GM21723 (cell line): Measurements from ENCODE around the gene CLEC2L.

Experiments
- ATAC-seq: cut with Tn5 transposase; IDR thresholded peaks from one replicate; pipeline ENCODE4 v1.9.1; 2021; ENCODE audit warnings: mild to moderate bottlenecking, moderate library complexity; ENCODE audit not compliant: unreplicated experiment

Gene CLEC2L

DNA sequence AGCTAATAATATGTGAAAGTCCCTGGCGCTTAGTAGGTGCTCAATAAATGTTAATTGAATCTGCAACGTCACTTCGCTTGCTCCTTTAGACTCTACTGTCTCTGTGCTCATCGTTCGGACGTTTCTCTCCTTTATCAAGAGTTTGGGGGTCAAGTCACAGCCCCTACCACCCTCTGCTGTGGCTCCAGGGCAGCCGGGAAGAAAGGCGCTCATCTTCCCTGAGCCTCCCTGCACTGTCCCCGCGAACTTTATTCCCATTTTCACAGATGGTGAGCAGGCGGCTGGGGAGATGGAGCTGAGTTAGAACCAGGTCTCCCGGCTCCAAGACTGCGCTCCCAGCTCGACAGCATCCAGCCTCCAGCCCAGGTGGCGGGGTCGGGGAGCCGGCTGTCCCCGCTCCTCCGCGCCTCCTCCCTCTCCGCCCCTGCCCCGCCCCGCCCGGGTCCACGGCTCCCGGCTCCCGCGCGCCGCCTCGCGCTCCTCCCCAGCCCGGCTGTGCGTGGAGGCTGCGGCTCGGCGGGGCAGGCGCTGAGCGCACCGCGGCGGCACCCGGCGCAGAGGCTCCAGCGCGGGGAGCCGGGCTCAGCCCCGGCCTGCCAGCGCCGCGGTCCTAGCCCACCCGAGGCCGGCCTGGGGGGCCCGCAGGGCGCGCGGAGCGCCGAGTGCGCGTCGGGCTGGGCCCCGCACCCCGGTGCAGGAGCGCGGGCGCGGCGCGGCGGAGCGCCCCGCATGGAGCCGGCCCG lies at the start of gene CLEC2L:
Gene CLEC2L (plus strand): TSS at position 487 of the 743 bp plus-strand sequence. CDS start 243 bp downstream, at position 730.
- ATAC-seq = no peak

DNA sequence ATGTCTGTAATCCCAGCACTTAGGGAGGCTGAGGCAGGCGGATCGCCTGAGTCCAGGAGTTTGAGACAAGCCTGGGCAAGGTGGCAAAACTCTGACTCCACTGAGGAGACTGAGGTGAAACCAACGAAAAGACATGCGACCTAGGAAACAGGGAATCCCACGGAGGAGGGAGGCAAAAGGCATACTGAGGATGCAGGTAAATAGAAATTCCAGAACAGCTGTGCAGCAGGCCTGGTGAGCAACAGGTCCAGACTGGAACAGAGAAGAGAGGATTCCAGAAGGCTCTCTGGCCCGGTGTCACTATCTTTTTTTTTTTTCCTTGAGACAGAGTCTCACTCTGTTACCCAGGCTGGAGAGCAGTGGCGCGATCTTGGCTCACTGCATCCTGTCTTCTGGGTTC lies 47.3 kb upstream of the CLEC2L start:
- ATAC-seq = no peak

DNA sequence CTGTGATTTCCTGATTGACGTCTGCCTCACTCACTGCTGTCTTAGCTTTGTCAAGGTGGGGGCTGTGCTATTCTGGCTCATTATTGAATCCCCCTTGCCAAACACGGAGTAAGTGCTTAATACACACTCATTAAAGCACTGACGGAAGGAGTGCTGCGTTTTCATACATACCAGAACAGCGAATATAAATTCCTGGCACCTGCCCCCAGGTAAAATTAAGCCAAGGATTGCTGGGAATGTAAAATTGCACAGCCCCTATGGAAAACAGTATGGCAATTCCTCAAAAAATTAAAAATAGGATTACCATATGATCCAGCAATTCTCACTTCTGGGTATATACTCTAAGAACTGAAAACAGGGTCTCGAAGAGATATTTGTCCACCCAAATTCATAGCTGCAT lies 46.6 kb upstream of the CLEC2L start:
- no peak for ATAC-seq

DNA sequence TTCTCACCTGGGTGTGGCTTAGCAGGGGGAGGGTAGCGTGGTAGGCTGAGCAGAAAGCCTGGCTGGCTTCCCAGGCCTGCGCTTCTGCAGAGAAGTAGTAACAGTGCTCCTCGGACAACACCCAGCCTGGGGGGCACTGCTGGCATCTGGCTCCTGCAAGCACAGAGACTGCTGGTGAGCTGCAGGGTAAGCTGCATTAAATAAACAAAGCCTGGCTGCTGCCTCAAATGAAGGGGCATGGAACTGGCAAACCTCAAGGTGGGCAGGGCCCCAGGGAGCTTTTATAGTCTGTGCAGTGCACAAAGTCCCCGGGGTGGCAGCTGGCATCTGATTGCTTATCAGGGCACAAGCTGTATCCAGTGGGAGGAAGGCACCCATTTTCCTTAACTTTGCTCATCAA lies 43.9 kb upstream of the CLEC2L start:
- ATAC-seq = no peak

DNA sequence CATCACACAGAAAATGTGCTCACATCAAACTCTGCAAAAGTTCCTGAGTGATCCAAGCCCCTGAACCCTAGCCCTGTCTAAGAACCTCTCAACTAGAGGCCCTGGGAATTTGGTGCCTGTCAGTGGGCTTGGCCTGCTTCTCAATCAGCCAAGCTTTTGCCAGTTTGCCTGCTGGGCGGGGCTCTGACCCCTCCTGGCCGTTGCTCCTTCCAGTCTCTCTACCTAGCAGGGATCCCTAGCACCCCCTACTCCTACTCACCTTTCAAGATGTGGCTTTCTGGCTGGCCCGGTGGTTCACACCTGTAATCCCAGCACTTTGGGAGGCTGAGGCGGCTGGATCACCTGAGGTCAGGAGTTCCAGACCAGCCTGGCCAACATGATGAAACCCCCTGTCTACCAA lies 42.1 kb upstream of the CLEC2L start:
- ATAC-seq = no peak

DNA sequence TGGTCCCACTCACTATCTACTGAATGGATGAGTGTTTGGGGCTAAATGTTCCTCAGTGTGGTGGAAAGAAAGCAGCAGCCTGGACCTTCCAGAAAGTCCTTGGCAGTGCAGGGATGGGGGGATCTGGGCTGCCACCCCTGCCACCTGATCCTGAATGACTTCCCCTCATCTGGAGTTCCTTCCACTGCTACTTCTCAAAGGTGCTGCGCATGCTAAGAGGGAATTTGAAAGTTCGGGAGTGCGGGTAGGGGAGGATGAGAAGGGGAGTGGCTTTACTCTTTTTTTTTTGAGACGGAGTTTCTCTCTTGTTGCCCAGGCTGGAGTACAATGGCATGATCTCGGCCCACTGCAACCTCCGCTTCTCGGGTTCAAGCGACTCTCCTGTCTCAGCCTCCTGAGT lies 41.4 kb upstream of the CLEC2L start:
- no peak for ATAC-seq

DNA sequence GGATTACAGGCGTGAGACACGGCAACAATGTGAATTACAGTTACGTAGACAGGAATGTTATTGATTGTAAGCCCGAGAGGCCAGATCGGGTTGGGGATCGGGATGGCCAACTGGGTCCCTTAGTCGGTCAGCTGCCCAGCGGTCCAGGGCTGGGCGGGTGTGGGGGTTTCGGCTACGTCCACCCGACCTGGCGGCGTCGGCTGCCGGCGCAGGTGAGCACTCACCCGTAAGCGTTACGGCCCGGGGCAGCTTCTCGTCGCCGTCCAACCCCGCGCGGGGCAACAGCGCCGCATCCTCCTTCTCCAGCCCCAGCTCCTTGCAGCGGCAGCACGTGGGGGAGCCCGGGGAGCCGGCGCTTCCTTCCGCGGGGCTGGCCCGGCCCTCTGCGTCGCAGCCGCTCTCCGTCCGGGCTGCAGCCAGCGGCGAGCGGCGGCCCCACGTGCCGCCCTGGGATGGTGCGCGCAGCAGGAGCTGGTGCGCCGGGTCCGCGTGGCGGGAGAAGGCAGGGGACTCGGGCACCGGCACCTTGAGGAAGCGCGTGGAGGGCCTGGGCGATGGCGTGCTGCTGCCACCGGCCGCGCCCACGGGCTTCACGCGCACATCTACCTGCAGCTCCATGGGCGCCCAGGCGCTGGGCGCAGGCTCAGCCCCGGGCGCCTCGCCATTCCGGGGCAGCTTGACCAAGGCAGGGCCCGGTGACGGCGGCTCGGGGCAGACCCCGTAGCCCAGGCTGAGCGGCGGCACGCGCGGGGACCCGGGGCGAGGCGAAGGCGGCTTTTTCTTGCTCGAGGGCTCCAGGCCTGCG lies 40.6 kb upstream of the CLEC2L start:
- ATAC-seq = peak; percentile 22

DNA sequence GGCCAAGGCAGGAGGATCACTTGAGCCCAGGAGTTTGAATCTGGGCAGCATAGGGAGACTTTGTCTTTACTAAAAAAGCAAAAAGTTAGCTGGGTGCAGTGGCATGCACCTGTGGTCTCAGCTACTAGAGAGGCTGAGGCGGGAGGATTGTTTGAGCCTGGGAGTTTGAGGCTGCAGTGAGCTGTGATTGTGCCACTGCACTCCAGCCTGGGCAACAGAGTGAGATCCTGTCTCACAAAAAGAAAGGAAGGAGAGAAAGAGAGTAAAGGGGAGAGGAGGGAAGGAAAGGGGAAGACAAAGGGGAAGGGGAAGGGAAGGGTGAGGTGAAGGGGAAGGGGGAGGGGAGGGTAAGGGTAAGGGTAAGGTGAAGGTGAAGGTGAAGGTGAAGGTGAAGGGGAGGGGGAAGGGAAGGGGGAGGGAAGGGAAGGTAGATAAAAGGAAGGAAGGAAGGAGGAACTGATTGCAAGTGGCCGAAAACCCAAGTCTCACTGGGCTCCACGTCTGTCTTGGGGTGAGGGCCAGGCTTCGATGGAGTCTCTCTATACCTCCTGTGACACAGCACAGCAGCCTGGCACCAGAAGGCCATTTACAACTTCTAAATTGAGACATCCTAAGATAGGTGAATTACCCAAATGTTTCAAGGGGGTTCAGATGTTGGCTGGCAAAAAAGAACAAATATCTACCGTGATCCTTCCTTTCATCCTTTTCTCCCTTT lies 36.0 kb upstream of the CLEC2L start:
- ATAC-seq = no peak

DNA sequence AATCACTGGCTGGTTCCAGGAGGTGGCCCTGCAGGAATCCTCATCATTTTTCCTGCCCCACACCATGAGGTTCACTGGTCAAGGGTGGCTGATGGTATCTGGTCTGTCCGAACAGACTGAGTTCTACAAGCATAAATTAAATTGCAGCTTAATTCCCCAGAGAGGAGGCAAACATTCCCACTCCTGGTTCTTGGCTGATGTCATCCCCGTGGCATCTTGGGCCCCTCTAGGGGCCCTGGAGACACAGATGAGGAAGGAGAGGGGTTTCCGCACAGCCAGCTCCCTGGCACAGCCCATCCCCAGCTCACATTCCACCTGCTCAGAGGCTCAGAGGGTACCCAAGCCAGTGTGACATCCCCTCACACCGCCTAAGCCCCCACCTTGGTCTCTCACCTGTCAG lies 34.7 kb upstream of the CLEC2L start:
- no peak for ATAC-seq

DNA sequence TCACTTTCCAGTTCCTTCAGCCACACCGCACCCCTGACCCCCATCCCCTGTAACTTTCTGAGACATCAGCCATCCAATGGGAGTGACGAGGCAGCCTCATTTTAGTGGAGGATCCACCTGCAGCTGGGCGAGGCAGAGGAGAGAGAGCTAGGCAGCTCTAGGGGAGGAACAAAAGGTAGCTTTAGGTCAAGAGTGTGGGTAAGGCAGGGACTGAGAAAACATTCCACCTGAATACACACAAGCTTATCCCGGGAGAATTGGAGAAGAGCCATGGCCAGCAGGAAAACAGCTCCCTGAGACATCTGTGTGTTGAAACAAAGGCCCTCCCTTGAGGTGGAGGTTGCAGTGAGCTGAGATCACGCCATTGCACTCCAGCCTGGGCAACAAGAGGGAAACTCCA lies 33.4 kb upstream of the CLEC2L start:
- no peak for ATAC-seq

DNA sequence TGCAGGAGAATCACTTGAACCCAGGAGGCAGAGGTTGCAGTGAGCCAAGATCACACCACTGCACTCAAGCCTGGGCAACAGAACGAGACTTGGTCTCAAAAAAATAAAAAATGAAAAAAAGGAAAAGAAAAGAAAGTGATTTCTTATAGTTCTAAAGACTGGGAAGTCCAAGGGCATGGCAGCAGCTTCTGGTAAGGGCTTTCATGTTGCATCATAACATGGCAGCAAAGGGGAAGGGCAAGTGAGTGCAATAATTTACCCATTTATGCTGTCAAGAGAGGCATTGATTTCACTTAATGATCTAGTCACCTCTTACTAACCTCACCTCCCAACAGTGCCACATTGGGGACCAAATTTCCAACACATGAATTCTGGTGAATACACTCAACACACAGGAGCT lies 31.2 kb upstream of the CLEC2L start:
- no peak for ATAC-seq

DNA sequence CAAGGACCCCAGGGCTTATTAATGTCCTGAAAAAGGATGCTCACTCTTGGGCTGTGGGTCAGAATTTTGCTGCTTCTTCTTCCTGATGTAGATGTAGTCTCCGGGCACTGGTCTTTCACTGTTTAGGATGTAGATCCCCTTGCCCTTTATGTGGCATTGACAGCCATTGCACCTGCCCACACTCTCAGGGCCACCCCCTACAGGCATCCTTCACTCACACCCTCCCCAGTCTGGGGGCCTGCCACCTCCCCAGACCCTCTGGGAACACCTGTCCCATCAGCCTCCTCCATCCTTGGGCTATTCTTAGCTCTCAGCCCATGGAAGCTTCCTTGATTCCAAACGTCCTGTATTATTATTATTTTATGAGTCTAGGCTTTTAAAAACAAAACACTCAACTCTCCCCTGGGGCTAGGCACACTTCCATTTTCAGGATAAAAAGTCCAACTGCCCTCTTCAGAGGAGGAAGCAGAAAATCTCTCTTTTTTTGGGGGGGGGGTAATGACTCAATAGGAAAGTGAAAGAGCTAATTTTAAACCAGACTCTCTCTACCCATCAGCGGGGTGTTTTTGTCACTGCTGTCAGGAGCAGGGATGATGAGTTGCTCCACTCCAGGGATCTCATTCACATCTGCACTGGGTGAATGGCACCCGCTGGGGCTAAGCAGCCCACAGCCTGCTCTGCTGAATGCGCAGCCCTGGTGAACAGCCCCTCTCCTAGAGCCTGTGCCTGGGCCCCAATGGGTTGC lies 28.5 kb upstream of the CLEC2L start:
- ATAC-seq = peak; percentile 77

DNA sequence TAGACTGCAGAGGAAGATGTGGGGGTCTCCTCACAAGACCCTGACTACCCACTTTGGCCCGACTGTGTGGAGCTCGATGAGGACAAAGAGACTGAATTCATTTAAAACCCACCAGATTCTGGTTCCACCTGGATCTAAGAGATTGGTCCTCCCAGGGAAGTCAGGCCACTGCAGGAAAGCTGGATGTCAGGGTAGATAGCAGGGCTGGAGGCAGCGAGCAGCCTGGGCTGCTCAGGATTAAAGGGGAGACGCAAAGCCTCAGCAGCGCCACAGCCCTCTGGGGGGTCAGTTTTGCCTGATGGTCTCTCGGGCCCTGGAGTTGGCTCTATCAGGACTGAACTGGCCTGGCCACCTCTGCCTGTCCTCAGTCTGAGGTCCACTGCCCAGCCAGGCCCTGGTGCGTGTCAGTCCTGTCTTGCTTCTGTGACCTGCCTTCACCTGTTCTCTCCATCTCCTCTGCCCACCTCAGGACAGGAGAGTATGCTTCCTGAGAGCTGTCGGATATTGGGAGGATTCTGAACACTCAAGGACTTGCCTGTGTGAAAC lies 27.8 kb upstream of the CLEC2L start:
- no peak for ATAC-seq

DNA sequence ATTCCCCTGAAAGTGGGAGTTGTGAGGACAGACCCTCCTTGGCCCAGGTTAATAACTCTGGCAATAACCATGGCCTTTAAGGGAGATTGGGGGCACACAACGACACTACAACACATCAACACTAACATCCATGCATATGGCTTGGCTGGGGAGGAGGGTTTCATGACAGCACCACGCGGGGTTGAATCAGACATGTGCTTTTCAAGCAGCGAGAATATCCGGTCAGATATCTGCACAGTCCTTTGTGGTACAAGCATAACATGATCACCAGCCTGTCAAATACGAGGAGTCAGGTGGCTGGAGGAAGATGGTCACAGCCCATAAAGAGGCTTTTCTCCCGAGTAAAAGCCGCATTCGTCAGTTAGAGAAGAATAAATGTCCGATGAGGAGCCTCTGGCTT lies 27.0 kb upstream of the CLEC2L start:
- no peak for ATAC-seq

DNA sequence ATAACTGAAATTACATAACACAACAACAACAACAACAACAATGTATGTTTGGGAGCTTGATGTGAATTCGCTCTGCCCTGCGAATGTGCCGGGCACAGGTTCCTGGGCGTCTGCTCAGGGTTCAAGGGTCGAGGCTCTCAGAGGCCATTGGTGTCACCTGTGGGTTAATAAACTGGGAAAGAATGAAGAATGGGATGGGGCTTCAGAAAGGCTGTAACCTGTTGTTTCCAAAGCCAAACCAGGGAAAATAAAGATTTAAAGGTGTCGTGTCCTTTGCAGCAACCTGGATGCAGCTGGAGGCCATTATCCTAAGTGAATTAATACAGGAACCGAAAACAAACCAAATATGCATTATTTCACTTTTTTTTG lies 22.7 kb upstream of the CLEC2L start:
- no peak for ATAC-seq

DNA sequence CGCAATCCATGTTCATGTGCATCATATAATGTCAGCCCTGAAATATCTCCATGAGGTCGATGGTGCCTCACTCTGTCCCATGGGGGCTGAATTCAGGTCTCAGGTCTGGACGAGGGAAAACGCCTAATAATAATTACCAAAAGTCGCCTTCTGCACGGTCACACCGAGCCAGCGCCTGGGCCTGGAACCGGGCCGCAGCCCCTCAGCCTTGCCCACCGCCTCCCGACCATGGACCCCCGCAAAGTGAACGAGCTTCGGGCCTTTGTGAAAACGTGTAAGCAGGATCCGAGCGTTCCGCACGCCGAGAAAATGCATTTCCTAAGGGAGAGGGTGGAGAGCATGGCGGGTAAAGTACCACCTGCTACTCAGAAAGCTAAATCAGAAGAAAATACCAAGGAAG lies 21.3 kb upstream of the CLEC2L start:
- ATAC-seq = no peak

DNA sequence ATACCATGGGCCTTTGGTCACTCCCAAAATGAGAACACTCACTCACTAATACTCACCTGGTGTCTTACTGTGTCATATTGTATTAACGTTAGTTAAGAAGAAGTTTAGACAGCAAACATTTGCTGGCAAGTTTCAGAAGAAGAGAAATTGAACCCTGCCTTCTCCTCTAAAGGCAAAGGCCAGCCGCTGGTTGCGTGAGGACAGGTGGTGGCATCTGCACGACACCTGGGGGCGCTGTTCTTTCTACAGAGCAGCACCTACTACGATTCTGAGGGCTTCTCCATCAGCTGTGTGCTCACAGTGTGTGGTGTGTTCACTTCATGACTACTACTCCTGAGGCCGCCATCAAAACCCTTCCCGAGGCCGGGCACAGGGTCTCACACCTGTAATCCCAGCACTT lies 17.9 kb upstream of the CLEC2L start:
- no peak for ATAC-seq

DNA sequence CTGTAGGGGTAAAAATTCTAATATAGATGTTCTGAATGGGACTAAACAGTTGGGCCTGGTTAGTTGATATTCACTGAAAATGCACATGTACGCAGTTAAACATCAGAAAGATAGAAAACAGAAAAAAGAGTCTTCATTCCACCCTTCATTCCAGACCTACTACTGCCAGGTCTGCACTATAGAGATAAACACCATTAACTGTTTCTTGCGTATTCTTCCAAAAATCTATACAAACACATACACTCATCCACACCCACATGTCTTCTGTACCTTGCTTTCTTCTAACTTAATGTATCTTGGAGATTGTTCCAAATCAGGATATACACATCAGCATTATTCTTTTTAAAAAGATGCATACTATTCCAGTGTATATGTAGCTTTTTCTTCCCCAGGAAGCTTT lies 13.9 kb upstream of the CLEC2L start:
- no peak for ATAC-seq

DNA sequence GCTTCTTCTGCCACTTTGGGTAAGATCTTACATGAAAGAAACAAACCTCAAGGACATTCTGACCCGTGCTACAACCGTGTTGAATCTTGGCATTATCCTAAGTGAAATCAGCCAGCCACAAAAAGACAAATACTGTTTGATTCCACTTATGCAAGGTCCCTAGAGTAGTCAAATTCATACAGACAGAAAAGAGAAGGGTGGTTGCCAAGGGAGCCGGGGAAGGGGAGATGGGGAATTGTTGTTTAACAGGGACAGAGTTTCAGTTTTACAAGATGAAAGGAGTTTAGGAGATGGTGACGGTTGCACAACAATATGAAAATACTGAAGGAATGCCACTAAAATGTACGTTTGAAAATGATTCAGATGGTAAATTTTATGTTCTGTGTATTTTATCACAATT lies 12.2 kb upstream of the CLEC2L start:
- ATAC-seq = no peak

DNA sequence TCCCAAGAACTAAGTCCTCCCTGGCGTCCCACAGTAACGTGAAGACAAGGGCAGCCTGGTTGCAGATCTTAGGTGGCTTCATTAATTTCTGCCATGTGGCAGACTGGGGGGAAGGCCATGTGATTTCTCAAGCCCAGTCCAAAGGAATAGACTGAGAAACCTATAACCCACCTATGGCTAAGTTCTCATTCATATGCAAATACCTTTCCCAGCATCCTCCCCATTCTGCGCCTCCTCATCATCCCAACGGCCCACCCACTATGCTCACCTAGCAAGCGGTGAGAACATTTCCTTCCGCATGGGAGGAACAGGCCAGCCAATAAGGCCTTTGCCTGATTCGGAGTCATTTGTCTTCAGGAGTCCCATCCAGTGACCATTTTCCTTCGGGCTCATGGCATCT lies 8.2 kb upstream of the CLEC2L start:
- ATAC-seq = no peak

DNA sequence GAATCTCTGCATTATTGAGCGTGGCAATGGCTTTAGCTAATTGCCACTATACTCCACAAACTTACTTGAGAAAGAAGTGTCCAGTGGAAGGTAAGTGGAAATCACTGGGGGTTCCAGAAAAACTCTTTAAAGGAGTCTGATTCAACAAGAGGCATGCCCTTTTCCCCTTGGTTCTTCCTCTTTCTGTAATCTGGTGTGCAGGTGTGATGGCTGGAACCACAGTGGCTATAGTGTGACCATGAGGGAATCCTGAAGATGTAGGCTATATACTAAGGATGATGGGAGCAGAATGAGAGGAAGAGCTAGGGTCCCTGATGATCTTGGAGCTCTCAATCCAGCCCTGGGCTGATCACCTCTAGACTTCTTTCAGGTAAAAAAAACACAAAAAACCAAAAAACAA lies 2.0 kb upstream of the CLEC2L start:
- ATAC-seq = no peak
